WERI-Rb-1 (cell line): ENCODE data around the gene LRRC8C.

Experiments
- DNase-seq: peaks from one replicate; pipeline ENCODE4 v3.0.0-alpha.2; 2020
- H3K27ac ChIP-seq: fragments of 250-450 bp; sonication (Bioruptor Pico); 2 replicates; pipeline ENCODE4 v1.5.1; 2020; ENCODE audit warnings: mild to moderate bottlenecking, moderate library complexity
- H3K27me3 ChIP-seq: fragments of 250-450 bp; sonication (Bioruptor Pico); 2 replicates; pipeline ENCODE4 v1.5.1; 2021; ENCODE audit warnings: mild to moderate bottlenecking, low read depth, moderate library complexity; ENCODE audit not compliant: insufficient read depth, severe bottlenecking
- H3K36me3 ChIP-seq: fragments of 250-450 bp; sonication (Bioruptor Pico); 2 replicates; pipeline ENCODE4 v1.5.1; 2020; ENCODE audit warnings: mild to moderate bottlenecking, moderate library complexity
- H3K4me3 ChIP-seq: 2 replicates; pipeline ENCODE4 v1.5.1; 2011; ENCODE audit warnings: low read depth, mild to moderate bottlenecking, control low read depth, low read length
- H3K9me3 ChIP-seq: fragments of 250-450 bp; sonication (Bioruptor Pico); 2 replicates; pipeline ENCODE4 v1.5.1; 2021; ENCODE audit warnings: mild to moderate bottlenecking, moderate library complexity; ENCODE audit not compliant: severe bottlenecking
- TF ChIP-seq, protein P1 (sequence below): IDR thresholded peaks from 2 replicates; pipeline ENCODE4 v1.5.1; 2011; ENCODE audit warnings: low read depth, mild to moderate bottlenecking, control low read depth, inconsistent platforms, low read length

Gene LRRC8C

DNA sequence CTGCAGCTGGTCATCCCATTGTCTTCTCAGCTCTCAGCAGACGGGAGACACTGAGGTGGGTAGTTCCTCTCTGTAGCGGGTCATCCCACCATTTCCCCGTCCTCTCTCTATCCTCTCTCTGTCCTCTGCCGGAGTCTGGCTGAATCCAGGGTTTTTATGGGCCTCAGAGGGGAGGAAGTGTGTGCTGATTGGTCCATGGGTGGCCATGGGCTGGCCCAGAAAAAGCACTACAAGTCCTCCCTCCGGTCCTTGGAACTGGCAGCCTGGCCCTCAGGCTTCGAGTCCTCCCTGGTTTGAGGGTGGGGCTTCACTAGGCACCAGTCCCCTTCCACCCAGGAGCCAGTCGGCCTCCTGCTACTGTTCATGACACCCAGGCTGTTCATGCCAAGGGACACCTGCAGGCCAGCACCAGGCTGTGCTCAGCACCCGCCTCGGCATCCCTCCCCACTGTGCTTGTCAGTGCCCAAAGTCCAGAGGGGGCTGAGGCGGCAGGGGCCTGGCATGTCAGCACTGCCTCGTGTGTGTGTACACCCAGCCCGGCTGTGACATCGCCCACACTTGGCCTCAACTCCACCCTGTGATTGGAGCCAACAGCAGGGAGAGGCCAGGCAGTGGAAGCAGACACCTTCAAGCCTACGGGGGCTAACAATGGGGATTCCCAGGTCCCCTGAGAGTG, 23.0 kb upstream of the LRRC8C start:
- H3K9me3 ChIP-seq, result no peaks in the 10 kb centered on the region
- no peak for DNase-seq
- TF ChIP-seq, protein P1, sequence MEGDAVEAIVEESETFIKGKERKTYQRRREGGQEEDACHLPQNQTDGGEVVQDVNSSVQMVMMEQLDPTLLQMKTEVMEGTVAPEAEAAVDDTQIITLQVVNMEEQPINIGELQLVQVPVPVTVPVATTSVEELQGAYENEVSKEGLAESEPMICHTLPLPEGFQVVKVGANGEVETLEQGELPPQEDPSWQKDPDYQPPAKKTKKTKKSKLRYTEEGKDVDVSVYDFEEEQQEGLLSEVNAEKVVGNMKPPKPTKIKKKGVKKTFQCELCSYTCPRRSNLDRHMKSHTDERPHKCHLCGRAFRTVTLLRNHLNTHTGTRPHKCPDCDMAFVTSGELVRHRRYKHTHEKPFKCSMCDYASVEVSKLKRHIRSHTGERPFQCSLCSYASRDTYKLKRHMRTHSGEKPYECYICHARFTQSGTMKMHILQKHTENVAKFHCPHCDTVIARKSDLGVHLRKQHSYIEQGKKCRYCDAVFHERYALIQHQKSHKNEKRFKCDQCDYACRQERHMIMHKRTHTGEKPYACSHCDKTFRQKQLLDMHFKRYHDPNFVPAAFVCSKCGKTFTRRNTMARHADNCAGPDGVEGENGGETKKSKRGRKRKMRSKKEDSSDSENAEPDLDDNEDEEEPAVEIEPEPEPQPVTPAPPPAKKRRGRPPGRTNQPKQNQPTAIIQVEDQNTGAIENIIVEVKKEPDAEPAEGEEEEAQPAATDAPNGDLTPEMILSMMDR, result no peak
- H3K4me3 ChIP-seq, result no peak overlapping the region
- no peaks in the 10 kb centered on the region for H3K27me3 ChIP-seq
- H3K36me3 ChIP-seq, result no peaks in the 10 kb centered on the region
- H3K27ac ChIP-seq, result no peak overlapping the region

DNA sequence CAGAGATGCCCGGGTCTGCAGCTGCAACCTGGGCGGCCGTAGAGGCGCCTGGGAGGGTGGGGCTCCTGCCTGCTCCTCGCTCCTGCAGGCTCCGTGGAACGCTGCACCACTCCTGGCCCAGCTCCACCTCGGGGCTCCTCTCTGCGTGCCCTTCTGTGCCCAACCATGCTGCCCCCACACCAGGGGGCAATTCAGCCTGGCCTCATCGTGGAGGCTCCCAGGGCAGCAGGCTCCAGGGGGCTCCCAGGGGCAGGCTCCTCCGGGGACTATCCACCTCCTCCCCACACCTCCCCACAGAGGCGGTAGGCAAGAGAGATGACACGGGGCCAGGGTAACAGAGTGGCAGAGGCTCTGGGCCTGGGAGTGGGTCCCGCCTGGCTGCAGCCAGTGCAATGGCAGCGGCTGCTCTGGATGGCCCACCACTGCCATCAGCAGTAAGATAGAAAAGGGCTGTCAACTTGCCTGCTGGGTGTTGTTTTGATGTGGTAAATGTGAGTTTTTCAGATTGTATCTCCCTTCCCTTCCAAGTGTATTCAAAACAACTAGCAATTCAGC, 22.4 kb upstream of the LRRC8C start:
- no peak overlapping the region for H3K27ac ChIP-seq
- H3K36me3 ChIP-seq, result no peaks in the 10 kb centered on the region
- no peaks in the 10 kb centered on the region for H3K9me3 ChIP-seq
- TF ChIP-seq, protein P1, result no peak
- H3K27me3 ChIP-seq, result no peaks in the 10 kb centered on the region
- no peak overlapping the region for H3K4me3 ChIP-seq
- no peak for DNase-seq

DNA sequence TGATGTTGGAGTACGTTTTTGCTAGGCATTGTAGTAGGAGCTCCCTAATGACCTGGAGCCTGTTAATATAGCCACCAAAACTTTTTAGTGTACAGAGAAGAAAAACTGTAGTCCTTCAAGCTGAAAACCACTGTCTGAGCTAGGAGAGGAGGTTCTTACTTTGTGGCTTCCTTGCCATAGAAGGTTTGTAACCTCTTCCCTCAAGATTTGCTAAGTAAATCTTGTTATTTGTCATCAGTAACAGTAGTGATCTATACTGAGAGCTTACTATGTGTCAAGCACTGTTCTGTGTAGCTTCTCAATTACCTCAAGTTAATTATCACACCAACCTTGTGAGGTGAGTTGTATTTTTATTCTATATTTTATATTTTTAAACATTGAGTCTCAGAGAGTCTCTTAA, 21.2 kb upstream of the LRRC8C start:
- Histone ChIP-seq H3K27ac (no peak overlapping the region), H3K27me3 (no peaks in the 10 kb centered on the region), H3K36me3 (no peaks in the 10 kb centered on the region), H3K9me3 (no peaks in the 10 kb centered on the region), H3K4me3 (no peak overlapping the region)
- no peak for DNase-seq
- TF ChIP-seq, protein P1, result no peak

DNA sequence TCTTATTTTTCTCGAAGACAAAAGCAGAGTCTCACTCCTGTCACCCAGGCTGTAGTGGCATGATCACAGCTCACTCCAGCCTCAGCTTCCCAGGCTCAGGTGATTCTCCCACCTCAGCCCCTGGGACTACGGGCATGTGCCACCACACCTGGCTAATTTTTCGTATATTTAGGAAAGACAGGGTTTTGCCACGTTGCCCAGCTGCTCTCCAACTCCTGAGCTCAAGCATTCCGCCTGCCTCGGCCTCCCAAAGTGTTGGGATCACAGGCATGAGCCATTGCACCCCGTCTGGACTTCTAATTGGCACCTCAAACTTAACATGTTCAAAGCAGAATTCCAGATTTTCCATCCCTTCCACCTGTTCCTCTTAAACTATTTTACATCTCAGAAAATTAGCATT, 19.0 kb upstream of the LRRC8C start:
- H3K4me3 ChIP-seq, result no peak overlapping the region
- H3K9me3 ChIP-seq, result peaks cover 7% of the 10 kb centered on the region
- no peak for DNase-seq
- H3K27me3 ChIP-seq, result no peaks in the 10 kb centered on the region
- no peak overlapping the region for H3K27ac ChIP-seq
- TF ChIP-seq, protein P1, result no peak
- H3K36me3 ChIP-seq, result no peaks in the 10 kb centered on the region

DNA sequence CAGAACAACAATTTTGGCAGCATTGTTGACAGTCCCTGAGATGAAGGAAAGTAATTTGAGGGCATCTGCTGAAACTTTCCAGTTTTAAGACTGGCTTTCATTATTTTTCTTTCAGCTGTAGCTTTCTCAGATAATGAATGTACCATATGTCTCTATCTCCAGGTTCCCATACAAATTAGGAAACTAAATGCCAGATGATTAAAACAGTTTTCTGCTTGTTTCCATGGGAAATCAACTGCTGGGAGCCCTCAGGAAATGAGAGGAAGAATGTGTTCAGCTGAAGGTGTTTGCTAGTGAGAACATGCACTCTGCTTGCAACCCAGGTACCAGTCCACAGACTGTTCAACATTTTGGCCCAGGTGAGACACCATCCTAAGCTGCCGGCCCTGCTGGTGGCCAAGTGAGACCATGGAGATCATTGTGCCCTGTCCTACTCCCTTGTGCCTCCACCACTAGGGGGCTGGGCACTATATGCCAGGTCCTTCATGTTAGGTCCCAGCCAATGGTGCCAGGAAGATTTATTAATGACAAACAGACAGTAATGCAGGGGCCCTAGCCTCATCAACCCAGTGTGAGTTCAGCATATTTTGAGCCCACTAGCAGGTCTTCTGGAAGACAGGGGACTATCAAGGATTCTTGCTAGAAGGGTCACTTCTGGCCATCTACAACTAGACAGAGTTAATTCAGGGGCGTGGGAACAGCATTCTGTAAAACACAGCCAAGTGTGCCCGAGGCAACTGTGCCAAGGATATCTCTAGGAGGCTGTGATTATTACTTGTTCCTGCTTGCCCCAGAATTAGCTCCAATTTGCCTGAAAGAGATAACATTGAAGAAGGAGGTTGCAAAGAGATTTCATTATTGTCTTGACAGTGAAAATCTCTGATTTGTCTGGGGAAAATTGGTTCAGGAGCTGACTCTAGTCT, 17.0 kb upstream of the LRRC8C start:
- peak; percentile 38 for DNase-seq
- TF ChIP-seq, protein P1, result peak; percentile 58
- Histone ChIP-seq H3K4me3 (no peak overlapping the region), H3K27ac (no peak overlapping the region), H3K27me3 (no peaks in the 10 kb centered on the region), H3K9me3 (peaks cover 7% of the 10 kb centered on the region), H3K36me3 (no peaks in the 10 kb centered on the region)
